Measurements from ENCODE around the gene KCNQ1OT1.

Gene KCNQ1OT1

GRCh38 chr11:2612884-2613571, 86.8 kb downstream of the KCNQ1OT1 start:
- no peak for TF ChIP-seq CTCF (IDR thresholded peaks at IDR 0.05)
- no peaks in the 10 kb centered on the region for H3K4me1 ChIP-seq (ENCODE audit: control insufficient read depth in 1 of 2, insufficient read depth in 1 of 2, low read depth in 1 of 2, low read length in 1 of 2)
- H3K9me3 ChIP-seq = no peaks in the 10 kb centered on the region
- peaks cover 3% of the 10 kb centered on the region for H3K27me3 ChIP-seq
- no peak overlapping the region for H3K4me3 ChIP-seq (ENCODE audit: low read depth in 1 of 2, low read length in 1 of 2)
- H3K36me3 ChIP-seq = no peaks in the 10 kb centered on the region
- no peak overlapping the region for H3K27ac ChIP-seq

- H3K27ac ChIP-seq = no peak overlapping the region
- peaks cover under 1% of the 10 kb centered on the region for H3K27me3 ChIP-seq
- H3K4me1 ChIP-seq (ENCODE audit: control insufficient read depth in 1 of 2, insufficient read depth in 1 of 2, low read depth in 1 of 2, low read length in 1 of 2) = no peaks in the 10 kb centered on the region
- no peaks in the 10 kb centered on the region for H3K9me3 ChIP-seq
- TF ChIP-seq CTCF (IDR thresholded peaks at IDR 0.05) = no peak
- H3K36me3 ChIP-seq = no peaks in the 10 kb centered on the region
- H3K4me3 ChIP-seq (ENCODE audit: low read depth in 1 of 2, low read length in 1 of 2) = no peak overlapping the region
Observed at GRCh38 chr11:2609345-2609744, 90.4 kb downstream of the KCNQ1OT1 start.

- H3K27ac ChIP-seq = no peak overlapping the region
- no peaks in the 10 kb centered on the region for H3K4me1 ChIP-seq (ENCODE audit: control insufficient read depth in 1 of 2, insufficient read depth in 1 of 2, low read depth in 1 of 2, low read length in 1 of 2)
- no peak overlapping the region for H3K4me3 ChIP-seq (ENCODE audit: low read depth in 1 of 2, low read length in 1 of 2)
- H3K27me3 ChIP-seq = no peaks in the 10 kb centered on the region
- H3K36me3 ChIP-seq = no peaks in the 10 kb centered on the region
- TF ChIP-seq CTCF (IDR thresholded peaks at IDR 0.05) = no peak
- no peaks in the 10 kb centered on the region for H3K9me3 ChIP-seq
Observed at GRCh38 chr11:2599561-2600189, 100.1 kb downstream of the KCNQ1OT1 start.

- H3K4me1 ChIP-seq (ENCODE audit: control insufficient read depth in 1 of 2, insufficient read depth in 1 of 2, low read depth in 1 of 2, low read length in 1 of 2) = no peaks in the 10 kb centered on the region
- H3K27ac ChIP-seq = no peak overlapping the region
- no peak overlapping the region for H3K4me3 ChIP-seq (ENCODE audit: low read depth in 1 of 2, low read length in 1 of 2)
- TF ChIP-seq CTCF (IDR thresholded peaks at IDR 0.05) = no peak
- no peaks in the 10 kb centered on the region for H3K9me3 ChIP-seq
- H3K27me3 ChIP-seq = no peaks in the 10 kb centered on the region
- H3K36me3 ChIP-seq = peaks cover 27% of the 10 kb centered on the region
Observed at GRCh38 chr11:2595204-2595603, 104.6 kb downstream of the KCNQ1OT1 start.

- Histone ChIP-seq H3K27ac (no peak overlapping the region), H3K27me3 (no peaks in the 10 kb centered on the region), H3K36me3 (peaks cover 36% of the 10 kb centered on the region), H3K4me3 (ENCODE audit: low read depth in 1 of 2, low read length in 1 of 2) (no peak overlapping the region), H3K4me1 (ENCODE audit: control insufficient read depth in 1 of 2, insufficient read depth in 1 of 2, low read depth in 1 of 2, low read length in 1 of 2) (no peaks in the 10 kb centered on the region), H3K9me3 (no peaks in the 10 kb centered on the region)
- TF ChIP-seq CTCF (IDR thresholded peaks at IDR 0.05) = no peak
Observed at GRCh38 chr11:2594267-2594666, 105.5 kb downstream of the KCNQ1OT1 start.
